Inflammatory macrophage treated with lipopolysaccharide for 4 hours (primary cell): ENCODE data around the gene IL12RB1.
"Not testable (repeated sequence)": the region's sequence is repeated elsewhere in the genome, so short reads cannot be mapped to it uniquely, and the experiment has no call there.

ENCODE experiments used
- DNase-seq: peaks from one replicate; pipeline ENCODE4 v3.0.0-alpha.2; 2020

Gene IL12RB1

GRCh38 chr19:18110609-18111232, 24.0 kb upstream of the IL12RB1 start:
- DNase-seq, result no peak

- DNase-seq, result peak; percentile 55
Observed at GRCh38 chr19:18109733-18110608, 23.2 kb upstream of the IL12RB1 start.

GRCh38 chr19:18109341-18109732, 22.6 kb upstream of the IL12RB1 start:
- no peak for DNase-seq

- no peak for DNase-seq
Observed at GRCh38 chr19:18108897-18109296, 22.2 kb upstream of the IL12RB1 start.

- DNase-seq, result no peak
Observed at GRCh38 chr19:18107235-18107634, 20.5 kb upstream of the IL12RB1 start.

GRCh38 chr19:18105259-18105658, 18.5 kb upstream of the IL12RB1 start:
- not testable (repeated sequence) for DNase-seq

- no peak for DNase-seq
Observed at GRCh38 chr19:18104793-18105131, 18.0 kb upstream of the IL12RB1 start.

- no peak for DNase-seq
Observed at GRCh38 chr19:18102916-18103542, 16.3 kb upstream of the IL12RB1 start.

GRCh38 chr19:18101268-18101667, 14.5 kb upstream of the IL12RB1 start:
- no peak for DNase-seq

GRCh38 chr19:18100710-18101109, 14.0 kb upstream of the IL12RB1 start:
- DNase-seq, result no peak

- DNase-seq, result no peak
Observed at GRCh38 chr19:18099623-18099995, 12.9 kb upstream of the IL12RB1 start.

GRCh38 chr19:18098891-18099622, 12.3 kb upstream of the IL12RB1 start:
- peak; percentile 28 for DNase-seq

- DNase-seq, result no peak
Observed at GRCh38 chr19:18097993-18098890, 11.5 kb upstream of the IL12RB1 start.

- peak; percentile 90 for DNase-seq
Observed at GRCh38 chr19:18097217-18097992, 10.7 kb upstream of the IL12RB1 start, which contains the start of gene MAST3. Gene MAST3, plus strand, starts transcription at chr19:18097778. Its CDS starts 15 bp downstream, at chr19:18097793.

GRCh38 chr19:18096258-18096657, 9.5 kb upstream of the IL12RB1 start:
- no peak for DNase-seq

- DNase-seq, result peak; percentile 29
Observed at GRCh38 chr19:18093439-18094161, 6.9 kb upstream of the IL12RB1 start.

- DNase-seq, result peak; percentile 85
Observed at GRCh38 chr19:18091217-18091608, 4.5 kb upstream of the IL12RB1 start.

GRCh38 chr19:18090545-18091216, 3.9 kb upstream of the IL12RB1 start:
- peak; percentile 35 for DNase-seq

- no peak for DNase-seq
Observed at GRCh38 chr19:18089726-18090125, 3.0 kb upstream of the IL12RB1 start.

- peak; percentile 93 for DNase-seq
Observed at GRCh38 chr19:18089096-18089541, 2.4 kb upstream of the IL12RB1 start.
